SH-SY5Y (cell line): ENCODE results near the gene CLEC16A.

Experiments used
- GATA2 ChIP-seq: IDR thresholded peaks from 2 replicates; pipeline ENCODE4 v1.6.1; 2011; ENCODE audit warnings: mild to moderate bottlenecking, low read depth, low read length
- GATA3 ChIP-seq: IDR thresholded peaks from 2 replicates; pipeline ENCODE4 v1.6.1; 2011; ENCODE audit warnings: low read depth, mild to moderate bottlenecking, low read length, moderate library complexity

DNA sequence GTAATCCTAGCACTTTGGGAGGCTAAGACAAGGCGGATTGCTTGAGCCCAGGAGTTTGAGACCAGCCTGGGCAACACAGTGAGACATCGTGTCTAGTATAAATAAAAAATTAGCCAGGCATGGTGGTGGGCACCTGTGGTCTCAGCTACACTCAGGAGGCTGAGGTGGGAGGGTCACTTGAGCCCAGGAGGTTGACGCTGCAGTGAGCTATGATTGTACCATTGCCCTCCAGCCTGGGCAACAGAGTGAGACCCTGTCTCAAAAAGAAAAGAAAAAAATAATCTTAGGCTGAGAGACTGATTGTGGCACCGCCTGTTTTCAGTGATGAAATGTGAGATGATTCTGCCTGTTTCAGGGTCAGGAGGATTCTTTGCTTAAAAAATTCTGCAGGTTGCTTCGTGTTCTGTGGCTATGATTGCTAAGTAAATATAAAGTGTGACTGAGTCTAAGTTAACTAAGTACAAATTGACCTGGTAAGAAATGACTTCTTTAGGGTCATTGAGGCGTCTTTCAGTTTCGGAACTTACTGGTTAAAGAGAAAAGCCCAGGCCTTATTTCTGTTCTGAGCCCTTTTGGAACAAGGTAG lies 183.3 kb downstream of the CLEC16A start:
- no peak for TF ChIP-seq GATA2
- no peak for TF ChIP-seq GATA3
